HL-60 (cell line): ENCODE measurements around the gene SLC26A1.

ENCODE experiments used
- DNase-seq, 2 experiments: peaks; one replicate each; pipeline ENCODE4 v3.0.0-alpha.2; 2010 to 2020; ENCODE audit warnings: low read depth in 1 of 2, low spot score in 1 of 2
- H3K27ac ChIP-seq: fragments of 250-450 bp; sonication (Bioruptor Pico); replicated peaks from 2 replicates; pipeline ENCODE4 v1.5.1; 2020; ENCODE audit warnings: mild to moderate bottlenecking, moderate library complexity
- H3K27me3 ChIP-seq: fragments of 250-450 bp; sonication (Bioruptor Pico); 2 replicates; pipeline ENCODE4 v1.5.1; 2021; ENCODE audit warnings: mild to moderate bottlenecking, moderate library complexity; ENCODE audit not compliant: insufficient read depth, poor library complexity, severe bottlenecking
- H3K4me3 ChIP-seq: replicated peaks from 2 replicates; pipeline ENCODE4 v1.5.1; 2011; ENCODE audit warnings: mild to moderate bottlenecking, control low read depth, low read length; ENCODE audit not compliant: insufficient read depth
- GABPA ChIP-seq: IDR thresholded peaks from 2 replicates; pipeline ENCODE4 v1.6.1; 2012; ENCODE audit warnings: low read depth
- POLR2AphosphoS5 ChIP-seq: IDR thresholded peaks from 2 replicates; pipeline ENCODE4 v1.6.1; 2012; ENCODE audit warnings: low read depth
- SPI1 ChIP-seq: IDR thresholded peaks from 2 replicates; pipeline ENCODE4 v1.6.1; 2012; ENCODE audit warnings: low read depth, mild to moderate bottlenecking, borderline replicate concordance
- long read RNA-seq: library from polyadenylated mRNA; unstranded; transcript quantifications from one replicate; pipeline ENCODE4 v2.0.0, GENCODE V29; 2020
- TF ChIP-seq, protein P1 (sequence below): IDR thresholded peaks from one replicate; pipeline ENCODE4 v1.5.1; 2011; ENCODE audit warnings: low read length, control low read depth, inconsistent platforms; ENCODE audit not compliant: insufficient read depth
- TF ChIP-seq, protein P2 (sequence below): IDR thresholded peaks from 2 replicates; pipeline ENCODE4 v1.6.1; 2012; ENCODE audit warnings: low read depth; ENCODE audit not compliant: insufficient replicate concordance

Gene SLC26A1, protein sequence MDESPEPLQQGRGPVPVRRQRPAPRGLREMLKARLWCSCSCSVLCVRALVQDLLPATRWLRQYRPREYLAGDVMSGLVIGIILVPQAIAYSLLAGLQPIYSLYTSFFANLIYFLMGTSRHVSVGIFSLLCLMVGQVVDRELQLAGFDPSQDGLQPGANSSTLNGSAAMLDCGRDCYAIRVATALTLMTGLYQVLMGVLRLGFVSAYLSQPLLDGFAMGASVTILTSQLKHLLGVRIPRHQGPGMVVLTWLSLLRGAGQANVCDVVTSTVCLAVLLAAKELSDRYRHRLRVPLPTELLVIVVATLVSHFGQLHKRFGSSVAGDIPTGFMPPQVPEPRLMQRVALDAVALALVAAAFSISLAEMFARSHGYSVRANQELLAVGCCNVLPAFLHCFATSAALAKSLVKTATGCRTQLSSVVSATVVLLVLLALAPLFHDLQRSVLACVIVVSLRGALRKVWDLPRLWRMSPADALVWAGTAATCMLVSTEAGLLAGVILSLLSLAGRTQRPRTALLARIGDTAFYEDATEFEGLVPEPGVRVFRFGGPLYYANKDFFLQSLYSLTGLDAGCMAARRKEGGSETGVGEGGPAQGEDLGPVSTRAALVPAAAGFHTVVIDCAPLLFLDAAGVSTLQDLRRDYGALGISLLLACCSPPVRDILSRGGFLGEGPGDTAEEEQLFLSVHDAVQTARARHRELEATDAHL
- long read RNA-seq, partial matches to known transcripts: 0 of 6 reads
- long read RNA-seq, other reads (novel, unspliced or antisense): 6 of 6 reads

DNA sequence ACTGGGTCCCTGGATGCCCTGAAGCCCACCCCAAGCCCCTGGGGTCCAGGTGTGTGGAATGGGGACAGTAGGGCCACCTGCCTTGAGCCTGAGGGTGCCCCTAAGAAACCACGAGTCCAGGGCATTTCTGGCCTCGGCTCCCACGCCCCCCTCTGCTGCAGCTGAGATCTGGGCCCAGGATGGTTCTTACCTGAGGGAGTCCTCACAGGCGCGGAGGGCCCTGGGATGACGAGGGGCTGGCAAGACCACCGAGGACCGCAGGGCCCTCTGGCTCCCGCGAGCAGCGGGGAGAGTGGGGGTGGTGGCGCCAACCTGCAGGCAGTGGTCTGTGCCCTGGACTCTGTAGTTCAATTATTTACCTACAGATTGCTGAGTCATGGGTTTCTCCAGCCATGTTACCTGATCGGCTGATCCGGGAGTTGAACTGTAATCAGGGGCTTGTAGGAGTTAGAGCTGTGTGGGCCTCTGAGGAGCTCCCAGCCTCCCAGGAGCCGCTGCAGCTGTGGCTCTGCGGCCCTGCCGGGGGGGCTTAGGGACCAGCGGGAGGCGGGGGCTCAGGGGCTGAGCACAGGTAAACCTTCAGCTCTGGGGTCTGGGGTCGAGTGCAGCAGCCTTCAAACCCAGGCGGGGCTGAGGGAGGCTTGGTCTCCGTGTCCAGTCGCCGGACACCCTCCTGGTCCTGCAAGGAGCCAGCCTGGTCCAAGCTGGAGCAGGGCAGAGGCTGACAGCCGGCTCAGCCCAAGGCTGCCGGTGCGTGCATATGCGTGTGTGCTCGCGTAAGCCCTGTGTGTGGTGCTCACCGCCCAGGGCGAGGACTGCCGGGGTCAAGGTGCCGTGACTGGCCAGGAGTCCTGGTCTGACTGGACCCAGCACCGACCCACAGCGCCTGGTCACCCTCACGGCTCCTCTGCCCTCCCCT is at the start of gene SLC26A1:
SLC26A1 (minus strand) TSS at position 294 of the 919 bp plus-strand sequence. CDS start 1,701 bp downstream, outside the sequence.
- H3K27ac ChIP-seq: no peak within 1 kb of the TSS

DNA sequence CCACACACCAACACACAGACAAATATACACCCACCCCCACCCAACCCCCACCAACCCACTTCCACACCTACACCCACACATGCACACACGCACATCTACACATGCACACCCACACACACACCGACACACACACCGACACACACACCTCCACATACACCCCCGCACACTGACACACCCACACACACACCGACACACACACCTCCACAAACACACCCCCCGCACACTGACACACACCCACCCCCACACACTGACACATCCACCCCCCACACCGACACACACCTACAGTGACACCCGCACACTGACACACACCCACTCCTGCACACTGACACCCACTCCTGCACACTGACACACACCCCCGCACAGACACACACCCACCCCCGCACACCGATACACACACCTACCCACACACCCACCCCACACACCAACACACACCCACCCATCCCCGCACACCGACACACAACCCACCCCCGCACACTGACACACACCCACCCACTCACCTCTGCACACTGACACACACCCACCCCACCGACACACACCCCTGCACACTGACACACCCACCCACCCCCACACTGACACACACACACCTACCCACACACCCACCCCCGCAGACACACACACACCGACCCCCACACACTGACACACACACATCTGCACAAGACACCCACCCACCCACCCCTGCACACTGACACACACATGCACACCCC is 49.3 kb upstream of the SLC26A1 start:
- TF ChIP-seq, protein P1, sequence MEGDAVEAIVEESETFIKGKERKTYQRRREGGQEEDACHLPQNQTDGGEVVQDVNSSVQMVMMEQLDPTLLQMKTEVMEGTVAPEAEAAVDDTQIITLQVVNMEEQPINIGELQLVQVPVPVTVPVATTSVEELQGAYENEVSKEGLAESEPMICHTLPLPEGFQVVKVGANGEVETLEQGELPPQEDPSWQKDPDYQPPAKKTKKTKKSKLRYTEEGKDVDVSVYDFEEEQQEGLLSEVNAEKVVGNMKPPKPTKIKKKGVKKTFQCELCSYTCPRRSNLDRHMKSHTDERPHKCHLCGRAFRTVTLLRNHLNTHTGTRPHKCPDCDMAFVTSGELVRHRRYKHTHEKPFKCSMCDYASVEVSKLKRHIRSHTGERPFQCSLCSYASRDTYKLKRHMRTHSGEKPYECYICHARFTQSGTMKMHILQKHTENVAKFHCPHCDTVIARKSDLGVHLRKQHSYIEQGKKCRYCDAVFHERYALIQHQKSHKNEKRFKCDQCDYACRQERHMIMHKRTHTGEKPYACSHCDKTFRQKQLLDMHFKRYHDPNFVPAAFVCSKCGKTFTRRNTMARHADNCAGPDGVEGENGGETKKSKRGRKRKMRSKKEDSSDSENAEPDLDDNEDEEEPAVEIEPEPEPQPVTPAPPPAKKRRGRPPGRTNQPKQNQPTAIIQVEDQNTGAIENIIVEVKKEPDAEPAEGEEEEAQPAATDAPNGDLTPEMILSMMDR: no peak
- no peak for TF ChIP-seq GABPA
- TF ChIP-seq POLR2AphosphoS5: no peak
- TF ChIP-seq, protein P2, sequence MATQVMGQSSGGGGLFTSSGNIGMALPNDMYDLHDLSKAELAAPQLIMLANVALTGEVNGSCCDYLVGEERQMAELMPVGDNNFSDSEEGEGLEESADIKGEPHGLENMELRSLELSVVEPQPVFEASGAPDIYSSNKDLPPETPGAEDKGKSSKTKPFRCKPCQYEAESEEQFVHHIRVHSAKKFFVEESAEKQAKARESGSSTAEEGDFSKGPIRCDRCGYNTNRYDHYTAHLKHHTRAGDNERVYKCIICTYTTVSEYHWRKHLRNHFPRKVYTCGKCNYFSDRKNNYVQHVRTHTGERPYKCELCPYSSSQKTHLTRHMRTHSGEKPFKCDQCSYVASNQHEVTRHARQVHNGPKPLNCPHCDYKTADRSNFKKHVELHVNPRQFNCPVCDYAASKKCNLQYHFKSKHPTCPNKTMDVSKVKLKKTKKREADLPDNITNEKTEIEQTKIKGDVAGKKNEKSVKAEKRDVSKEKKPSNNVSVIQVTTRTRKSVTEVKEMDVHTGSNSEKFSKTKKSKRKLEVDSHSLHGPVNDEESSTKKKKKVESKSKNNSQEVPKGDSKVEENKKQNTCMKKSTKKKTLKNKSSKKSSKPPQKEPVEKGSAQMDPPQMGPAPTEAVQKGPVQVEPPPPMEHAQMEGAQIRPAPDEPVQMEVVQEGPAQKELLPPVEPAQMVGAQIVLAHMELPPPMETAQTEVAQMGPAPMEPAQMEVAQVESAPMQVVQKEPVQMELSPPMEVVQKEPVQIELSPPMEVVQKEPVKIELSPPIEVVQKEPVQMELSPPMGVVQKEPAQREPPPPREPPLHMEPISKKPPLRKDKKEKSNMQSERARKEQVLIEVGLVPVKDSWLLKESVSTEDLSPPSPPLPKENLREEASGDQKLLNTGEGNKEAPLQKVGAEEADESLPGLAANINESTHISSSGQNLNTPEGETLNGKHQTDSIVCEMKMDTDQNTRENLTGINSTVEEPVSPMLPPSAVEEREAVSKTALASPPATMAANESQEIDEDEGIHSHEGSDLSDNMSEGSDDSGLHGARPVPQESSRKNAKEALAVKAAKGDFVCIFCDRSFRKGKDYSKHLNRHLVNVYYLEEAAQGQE: no peak
- TF ChIP-seq SPI1: no peak
- H3K4me3 ChIP-seq: no peak overlapping the region
- DNase-seq: no peak
- H3K27me3 ChIP-seq: peaks cover 12% of the 10 kb centered on the region
- no peak overlapping the region for H3K27ac ChIP-seq

More for the DNA sequence above, at the start of gene SLC26A1:
- TF ChIP-seq, protein P1: no peak
- no peak for TF ChIP-seq POLR2AphosphoS5
- no peak for TF ChIP-seq GABPA
- TF ChIP-seq SPI1: no peak
- TF ChIP-seq, protein P2: no peak
- H3K4me3 ChIP-seq: no peak within 1 kb of the TSS
- H3K27me3 ChIP-seq: peaks cover 18% of the 10 kb centered on the region
- DNase-seq: no peak

DNA sequence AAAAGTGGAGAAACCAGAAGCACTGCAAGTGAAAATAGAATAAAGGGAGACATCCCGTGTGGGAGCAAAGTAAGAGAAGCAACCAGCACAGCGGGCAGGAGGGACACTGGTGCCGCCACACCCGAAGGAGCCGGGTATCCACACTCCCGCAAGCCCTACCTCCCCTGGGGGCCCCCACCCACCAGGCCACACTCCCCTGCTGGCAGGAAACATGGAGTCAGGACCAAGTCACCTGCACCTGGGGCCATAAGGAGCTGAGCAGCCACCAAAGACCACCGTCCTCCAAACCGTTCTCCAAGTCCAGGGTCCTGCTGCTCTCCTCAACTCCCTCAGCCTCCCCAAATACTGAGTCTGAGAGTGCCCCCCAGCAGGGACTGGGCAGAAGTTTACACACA is 48.7 kb upstream of the SLC26A1 start:
- Histone ChIP-seq H3K27ac (no peak overlapping the region), H3K27me3 (peaks cover 12% of the 10 kb centered on the region), H3K4me3 (no peak overlapping the region)
- TF ChIP-seq, protein P2: no peak
- no peak for TF ChIP-seq GABPA
- DNase-seq: no peak
